Right lobe of liver (tissue), 4 donors: ENCODE data around the gene KIF2C.

Experiments used
- POLR2A ChIP-seq: fragments of 450-650 bp; IDR thresholded peaks from one replicate; pipeline ENCODE4 v1.6.1; 2017; ENCODE audit warnings: antibody characterized with exemption, mild to moderate bottlenecking
- TF ChIP-seq, protein P1 (sequence below), 4 donors: fragments of 200-600 bp in 3 of 4; fragments of 450-650 bp in 1 of 4; IDR thresholded peaks; one replicate each; pipeline versions ENCODE4 v1.5.1 to v1.8.0; 2016 to 2022; ENCODE audit warnings: antibody characterized with exemption in 4 of 4, mild to moderate bottlenecking in 2 of 4
- donor health status: DM: no; HTN: no; CAD: no.
- donor health status: DM: no; HTN: no; CAD: no.
- donor health status: DM: no; HTN: yes; CAD: no.

DNA sequence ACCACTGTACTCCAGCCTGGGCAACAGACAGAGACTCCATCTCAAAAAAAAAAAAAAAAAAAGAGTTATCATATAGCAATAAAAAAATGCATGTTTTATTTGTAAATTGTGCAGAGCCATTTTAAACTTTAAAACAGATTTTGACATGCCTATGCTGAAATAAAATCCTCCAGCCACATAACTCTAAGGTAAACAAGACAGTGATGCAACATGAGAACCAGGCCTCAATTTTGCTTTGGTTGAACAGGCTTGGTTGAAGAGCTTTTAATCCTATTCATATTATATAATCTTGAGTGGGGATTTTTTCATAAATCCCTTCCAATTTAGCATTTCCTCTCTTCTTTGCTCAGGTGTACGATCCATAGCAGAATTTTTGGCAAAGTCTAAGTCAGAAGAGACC, 39.1 kb upstream of the KIF2C start:
- TF ChIP-seq, protein P1, sequence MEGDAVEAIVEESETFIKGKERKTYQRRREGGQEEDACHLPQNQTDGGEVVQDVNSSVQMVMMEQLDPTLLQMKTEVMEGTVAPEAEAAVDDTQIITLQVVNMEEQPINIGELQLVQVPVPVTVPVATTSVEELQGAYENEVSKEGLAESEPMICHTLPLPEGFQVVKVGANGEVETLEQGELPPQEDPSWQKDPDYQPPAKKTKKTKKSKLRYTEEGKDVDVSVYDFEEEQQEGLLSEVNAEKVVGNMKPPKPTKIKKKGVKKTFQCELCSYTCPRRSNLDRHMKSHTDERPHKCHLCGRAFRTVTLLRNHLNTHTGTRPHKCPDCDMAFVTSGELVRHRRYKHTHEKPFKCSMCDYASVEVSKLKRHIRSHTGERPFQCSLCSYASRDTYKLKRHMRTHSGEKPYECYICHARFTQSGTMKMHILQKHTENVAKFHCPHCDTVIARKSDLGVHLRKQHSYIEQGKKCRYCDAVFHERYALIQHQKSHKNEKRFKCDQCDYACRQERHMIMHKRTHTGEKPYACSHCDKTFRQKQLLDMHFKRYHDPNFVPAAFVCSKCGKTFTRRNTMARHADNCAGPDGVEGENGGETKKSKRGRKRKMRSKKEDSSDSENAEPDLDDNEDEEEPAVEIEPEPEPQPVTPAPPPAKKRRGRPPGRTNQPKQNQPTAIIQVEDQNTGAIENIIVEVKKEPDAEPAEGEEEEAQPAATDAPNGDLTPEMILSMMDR (IDR thresholded peaks at IDR 0.05), result no peak
- no peak for TF ChIP-seq POLR2A
